ENCODE results near the gene SCAMP5. TPM values are rescaled to one million over a fixed set of nuclear protein-coding genes. Genes with fewer than 3 reads are reported as not detected.

Gene SCAMP5
- total RNA-seq, 1 experiment from 2014 or later = 17.9 TPM

- Histone ChIP-seq H4K20me1 (ENCODE audit: insufficient read depth) (no peaks in the 10 kb centered on the region), H3K9me2 (ENCODE audit: insufficient read depth) (no peaks in the 10 kb centered on the region), H3K27ac (peak overlapping the region; percentile 30; the same call in 1 of the 2 replicates), H3K9me3 (ENCODE audit: insufficient read depth, low read depth) (no peaks in the 10 kb centered on the region), H3F3A (ENCODE audit: insufficient read depth, low read depth) (peaks cover 33% of the 10 kb centered on the region), H3K4me1 (replicated peaks; ENCODE audit: insufficient read depth) (peaks cover 84% of the 10 kb centered on the region), H2AFZ (no peak overlapping the region), H3K4me2 (no peak overlapping the region), H3K4me3 (no peak overlapping the region), H3K27me3 (ENCODE audit: insufficient read depth, low read depth) (no peaks in the 10 kb centered on the region), H3K36me3 (ENCODE audit: low read depth) (no peaks in the 10 kb centered on the region), H3K79me2 (ENCODE audit: low read depth) (peaks cover 46% of the 10 kb centered on the region)
- POLR2A ChIA-PET (ENCODE audit: unreplicated experiment) = no interaction called here
- intact Hi-C loops (cut with micrococcal nuclease; ENCODE audit: unreplicated experiment) = no loop called here
- CTCF ChIA-PET = no interaction called here
- no peak for DNase-seq
- no TSS peak for BruUV-seq (replicated peaks)
- no peak for TF ChIP-seq EZH2 (IDR thresholded peaks at IDR 0.05; ENCODE audit: low read depth)
These were observed 39.3 kb downstream of the SCAMP5 start for GRCh38 chr15:75034615-75035014.

GRCh38 chr15:75036212-75036616, 40.9 kb downstream of the SCAMP5 start:
- peak overlapping the region; percentile 45 for H3K4me2 ChIP-seq
- H3F3A ChIP-seq (ENCODE audit: insufficient read depth, low read depth) = peaks cover 33% of the 10 kb centered on the region
- no peaks in the 10 kb centered on the region for H3K36me3 ChIP-seq (ENCODE audit: low read depth)
- H3K9me2 ChIP-seq (ENCODE audit: insufficient read depth) = no peaks in the 10 kb centered on the region
- H4K20me1 ChIP-seq (ENCODE audit: insufficient read depth) = no peaks in the 10 kb centered on the region
- H3K79me2 ChIP-seq (ENCODE audit: low read depth) = peaks cover 42% of the 10 kb centered on the region
- H3K4me3 ChIP-seq = no peak overlapping the region
- BruUV-seq (replicated peaks) = no TSS peak
- H3K27me3 ChIP-seq (ENCODE audit: insufficient read depth, low read depth) = no peaks in the 10 kb centered on the region
- TF ChIP-seq CTCF (conservative IDR thresholded peaks at IDR 0.05) (no peak), EZH2 (IDR thresholded peaks at IDR 0.05; ENCODE audit: low read depth) (no peak)
- CTCF ChIA-PET = interaction anchor here (0.5 to 1.1 kb wide), 3 partner anchors 63 to 164 kb away, joined by 3 to 5 read pairs (median 3); no protein-coding TSS in a partner anchor
- peak; percentile 89 to 96 for DNase-seq
- intact Hi-C loops (cut with micrococcal nuclease; ENCODE audit: unreplicated experiment) = no loop called here
- H3K4me1 ChIP-seq (replicated peaks; ENCODE audit: insufficient read depth) = peaks cover 71% of the 10 kb centered on the region
- H3K9me3 ChIP-seq (ENCODE audit: insufficient read depth, low read depth) = no peaks in the 10 kb centered on the region
- POLR2A ChIA-PET (ENCODE audit: unreplicated experiment) = interaction anchor here (0.6 to 0.8 kb wide), 3 partner anchors 69 to 611 kb away, joined by 3 to 5 read pairs (median 3); partner anchors contain the start of gene SNX33
- H2AFZ ChIP-seq = no peak overlapping the region
- peak overlapping the region; percentile 93 for H3K27ac ChIP-seq

GRCh38 chr15:75037685-75038084, 42.3 kb downstream of the SCAMP5 start:
- H2AFZ ChIP-seq = no peak overlapping the region
- CTCF ChIA-PET = interaction anchor here (0.6 kb wide), 1 partner anchor 20 kb away, joined by 7 read pairs; no protein-coding TSS in a partner anchor
- H3K9me3 ChIP-seq (ENCODE audit: insufficient read depth, low read depth) = no peaks in the 10 kb centered on the region
- peaks cover 45% of the 10 kb centered on the region for H3K79me2 ChIP-seq (ENCODE audit: low read depth)
- H3K36me3 ChIP-seq (ENCODE audit: low read depth) = no peaks in the 10 kb centered on the region
- BruUV-seq (replicated peaks) = no TSS peak
- DNase-seq = peak in 1 of 2 experiments; percentile 39
- peaks cover 72% of the 10 kb centered on the region for H3K4me1 ChIP-seq (replicated peaks; ENCODE audit: insufficient read depth)
- POLR2A ChIA-PET (ENCODE audit: unreplicated experiment) = interaction anchor here (0.6 to 0.7 kb wide), 2 partner anchors 148 to 163 kb away, joined by 3 to 7 read pairs; no protein-coding TSS in a partner anchor
- H3K27me3 ChIP-seq (ENCODE audit: insufficient read depth, low read depth) = no peaks in the 10 kb centered on the region
- no peaks in the 10 kb centered on the region for H3K9me2 ChIP-seq (ENCODE audit: insufficient read depth)
- no peak overlapping the region for H3K4me3 ChIP-seq
- peak overlapping the region; percentile 43 for H3K4me2 ChIP-seq
- no peaks in the 10 kb centered on the region for H4K20me1 ChIP-seq (ENCODE audit: insufficient read depth)
- TF ChIP-seq EZH2 (IDR thresholded peaks at IDR 0.05; ENCODE audit: low read depth) (no peak), CTCF (conservative IDR thresholded peaks at IDR 0.05) (no peak)
- H3K27ac ChIP-seq = peak overlapping the region; percentile 93
- peaks cover 40% of the 10 kb centered on the region for H3F3A ChIP-seq (ENCODE audit: insufficient read depth, low read depth)
- intact Hi-C loops (cut with micrococcal nuclease; ENCODE audit: unreplicated experiment) = no loop called here

GRCh38 chr15:75038231-75038630, 42.9 kb downstream of the SCAMP5 start:
- Histone ChIP-seq H3F3A (ENCODE audit: insufficient read depth, low read depth) (peaks cover 42% of the 10 kb centered on the region), H3K36me3 (ENCODE audit: low read depth) (no peaks in the 10 kb centered on the region), H3K79me2 (ENCODE audit: low read depth) (peaks cover 43% of the 10 kb centered on the region), H3K27me3 (ENCODE audit: insufficient read depth, low read depth) (no peaks in the 10 kb centered on the region), H3K4me2 (peak overlapping the region; percentile 43), H4K20me1 (ENCODE audit: insufficient read depth) (no peaks in the 10 kb centered on the region), H2AFZ (no peak overlapping the region), H3K9me3 (ENCODE audit: insufficient read depth, low read depth) (no peaks in the 10 kb centered on the region), H3K4me1 (replicated peaks; ENCODE audit: insufficient read depth) (peaks cover 77% of the 10 kb centered on the region), H3K9me2 (ENCODE audit: insufficient read depth) (no peaks in the 10 kb centered on the region), H3K4me3 (no peak overlapping the region), H3K27ac (peak overlapping the region; percentile 93)
- DNase-seq = no peak
- BruUV-seq (replicated peaks) = no TSS peak
- ChIA-PET CTCF (interaction anchor here (0.6 kb wide), 1 partner anchor 20 kb away, joined by 7 read pairs; no protein-coding TSS in a partner anchor), POLR2A (ENCODE audit: unreplicated experiment) (no interaction called here)
- intact Hi-C loops (cut with micrococcal nuclease; ENCODE audit: unreplicated experiment) = no loop called here
- TF ChIP-seq EZH2 (IDR thresholded peaks at IDR 0.05; ENCODE audit: low read depth) (no peak), CTCF (conservative IDR thresholded peaks at IDR 0.05) (no peak)
